HL-60 (cell line): ENCODE measurements around the gene TTC16.
"Not testable (repeated sequence)": the region's sequence is repeated elsewhere in the genome, so short reads cannot be mapped to it uniquely, and the experiment has no call there.

ENCODE experiments used
- DNase-seq, 2 experiments: peaks; one replicate each; pipeline ENCODE4 v3.0.0-alpha.2; 2010 to 2020; ENCODE audit warnings: low read depth in 1 of 2, low spot score in 1 of 2
- H3K27ac ChIP-seq: fragments of 250-450 bp; sonication (Bioruptor Pico); replicated peaks from 2 replicates; pipeline ENCODE4 v1.5.1; 2020; ENCODE audit warnings: mild to moderate bottlenecking, moderate library complexity
- H3K27me3 ChIP-seq: fragments of 250-450 bp; sonication (Bioruptor Pico); 2 replicates; pipeline ENCODE4 v1.5.1; 2021; ENCODE audit warnings: mild to moderate bottlenecking, moderate library complexity; ENCODE audit not compliant: insufficient read depth, poor library complexity, severe bottlenecking
- H3K4me3 ChIP-seq: replicated peaks from 2 replicates; pipeline ENCODE4 v1.5.1; 2011; ENCODE audit warnings: mild to moderate bottlenecking, control low read depth, low read length; ENCODE audit not compliant: insufficient read depth
- GABPA ChIP-seq: IDR thresholded peaks from 2 replicates; pipeline ENCODE4 v1.6.1; 2012; ENCODE audit warnings: low read depth
- POLR2AphosphoS5 ChIP-seq: IDR thresholded peaks from 2 replicates; pipeline ENCODE4 v1.6.1; 2012; ENCODE audit warnings: low read depth
- SPI1 ChIP-seq: IDR thresholded peaks from 2 replicates; pipeline ENCODE4 v1.6.1; 2012; ENCODE audit warnings: low read depth, mild to moderate bottlenecking, borderline replicate concordance
- TF ChIP-seq, protein P1 (sequence below): IDR thresholded peaks from 2 replicates; pipeline ENCODE4 v1.6.1; 2012; ENCODE audit warnings: low read depth; ENCODE audit not compliant: insufficient replicate concordance
- TF ChIP-seq, protein P2 (sequence below): IDR thresholded peaks from one replicate; pipeline ENCODE4 v1.5.1; 2011; ENCODE audit warnings: low read length, control low read depth, inconsistent platforms; ENCODE audit not compliant: insufficient read depth

TTC16 gene

DNA sequence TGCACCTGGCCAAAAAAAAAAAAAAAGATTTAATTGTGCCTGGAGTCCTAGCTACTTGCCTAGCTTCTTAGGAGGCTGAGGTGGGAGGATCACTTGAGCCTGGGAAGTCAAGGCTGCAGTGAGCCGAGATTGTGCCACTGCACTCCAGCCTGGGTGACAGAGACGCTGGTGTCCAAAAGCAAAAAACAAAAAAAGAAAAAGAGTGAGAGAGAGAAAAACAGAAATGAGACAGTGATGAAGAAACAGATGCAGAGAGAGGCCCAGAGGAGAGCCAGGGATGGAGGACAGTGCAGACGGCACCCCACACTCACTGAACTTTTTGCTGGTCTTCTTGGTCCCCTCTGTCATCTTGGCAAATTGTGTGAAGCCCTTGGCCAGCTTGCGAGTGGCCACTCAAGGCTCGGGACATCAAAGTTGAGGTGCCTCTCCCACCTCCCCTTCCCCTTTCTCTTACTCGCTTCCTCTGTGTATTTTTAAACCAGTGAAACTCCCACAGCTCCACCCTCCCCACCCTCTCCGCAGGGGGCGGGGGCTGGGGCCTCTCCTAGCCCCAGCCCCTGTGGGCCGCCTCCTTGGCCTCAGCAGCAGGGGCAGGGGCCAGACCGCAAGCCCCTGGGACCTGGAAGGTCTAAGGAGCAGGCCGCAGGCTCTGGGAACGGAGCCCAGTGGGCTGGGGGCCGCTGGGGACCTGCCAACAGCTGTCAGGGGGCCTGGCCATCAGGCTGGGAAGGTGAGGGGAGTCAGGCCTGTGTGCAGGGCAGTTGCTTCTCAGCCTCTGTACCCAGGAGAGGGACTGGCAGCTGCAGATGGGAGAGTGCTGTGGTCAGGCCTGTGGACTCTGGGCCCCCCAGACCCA is 62.6 kb downstream of the TTC16 start, which contains the start of gene SH2D3C:
SH2D3C (minus strand) TSS at position 387 of the 856 bp plus-strand sequence; CDS start at position 348, 39 bp downstream.
- no peak for TF ChIP-seq GABPA
- TF ChIP-seq SPI1, result peak; percentile 62
- peak in 1 of 2 experiments; percentile 73 for DNase-seq
- Histone ChIP-seq H3K4me3 (peak within 1 kb of the TSS; percentile 80), H3K27me3 (no peaks in the 10 kb centered on the region), H3K27ac (peak within 1 kb of the TSS; percentile 96)

DNA sequence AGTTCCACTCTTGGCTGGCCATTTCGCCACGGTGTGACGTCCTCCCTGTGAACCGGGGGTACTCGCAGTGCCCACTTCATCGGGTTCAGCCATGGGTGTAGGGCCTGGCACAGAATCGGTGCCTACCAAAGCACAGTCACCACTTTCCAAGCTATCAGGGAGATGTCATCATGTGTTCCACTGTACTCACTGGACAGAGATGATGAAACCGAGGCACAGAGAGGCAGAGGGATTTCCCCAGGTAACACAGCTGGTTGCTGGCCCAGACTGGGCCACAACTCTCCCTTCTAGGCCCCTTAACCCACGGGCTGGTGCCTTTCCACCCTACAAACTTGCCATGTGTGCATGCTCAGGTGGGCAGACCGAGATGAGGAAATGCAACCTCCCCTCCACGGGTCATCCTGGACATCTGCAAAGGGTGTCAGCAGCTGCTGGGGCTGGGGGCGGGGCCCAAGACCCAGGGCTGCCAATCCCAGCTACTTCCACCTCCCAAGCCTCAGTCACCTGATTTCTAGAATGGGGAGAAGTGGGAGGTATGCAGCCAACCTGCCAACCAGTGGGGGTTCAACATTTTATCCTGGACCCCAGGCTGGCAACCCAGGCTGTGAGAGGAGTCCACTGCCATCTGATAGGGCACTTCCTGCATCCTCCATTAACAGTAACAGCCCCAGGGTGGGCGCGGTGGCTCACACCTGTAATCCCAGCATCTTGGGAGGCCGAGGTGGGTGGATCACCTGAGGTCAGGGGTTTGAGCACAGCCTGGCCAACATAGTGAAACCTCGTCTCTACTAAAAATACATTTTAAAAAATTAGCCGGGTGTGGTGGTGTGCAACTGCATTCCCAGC is 63.5 kb downstream of the TTC16 start:
- DNase-seq, result peak in 1 of 2 experiments; percentile 73
- Histone ChIP-seq H3K27me3 (no peaks in the 10 kb centered on the region), H3K4me3 (peak overlapping the region; percentile 80), H3K27ac (peak overlapping the region; percentile 96)
- TF ChIP-seq SPI1 (peak; percentile 8; the same call in 1 of the 2 replicates), POLR2AphosphoS5 (peak; percentile 69)
- TF ChIP-seq, protein P1, sequence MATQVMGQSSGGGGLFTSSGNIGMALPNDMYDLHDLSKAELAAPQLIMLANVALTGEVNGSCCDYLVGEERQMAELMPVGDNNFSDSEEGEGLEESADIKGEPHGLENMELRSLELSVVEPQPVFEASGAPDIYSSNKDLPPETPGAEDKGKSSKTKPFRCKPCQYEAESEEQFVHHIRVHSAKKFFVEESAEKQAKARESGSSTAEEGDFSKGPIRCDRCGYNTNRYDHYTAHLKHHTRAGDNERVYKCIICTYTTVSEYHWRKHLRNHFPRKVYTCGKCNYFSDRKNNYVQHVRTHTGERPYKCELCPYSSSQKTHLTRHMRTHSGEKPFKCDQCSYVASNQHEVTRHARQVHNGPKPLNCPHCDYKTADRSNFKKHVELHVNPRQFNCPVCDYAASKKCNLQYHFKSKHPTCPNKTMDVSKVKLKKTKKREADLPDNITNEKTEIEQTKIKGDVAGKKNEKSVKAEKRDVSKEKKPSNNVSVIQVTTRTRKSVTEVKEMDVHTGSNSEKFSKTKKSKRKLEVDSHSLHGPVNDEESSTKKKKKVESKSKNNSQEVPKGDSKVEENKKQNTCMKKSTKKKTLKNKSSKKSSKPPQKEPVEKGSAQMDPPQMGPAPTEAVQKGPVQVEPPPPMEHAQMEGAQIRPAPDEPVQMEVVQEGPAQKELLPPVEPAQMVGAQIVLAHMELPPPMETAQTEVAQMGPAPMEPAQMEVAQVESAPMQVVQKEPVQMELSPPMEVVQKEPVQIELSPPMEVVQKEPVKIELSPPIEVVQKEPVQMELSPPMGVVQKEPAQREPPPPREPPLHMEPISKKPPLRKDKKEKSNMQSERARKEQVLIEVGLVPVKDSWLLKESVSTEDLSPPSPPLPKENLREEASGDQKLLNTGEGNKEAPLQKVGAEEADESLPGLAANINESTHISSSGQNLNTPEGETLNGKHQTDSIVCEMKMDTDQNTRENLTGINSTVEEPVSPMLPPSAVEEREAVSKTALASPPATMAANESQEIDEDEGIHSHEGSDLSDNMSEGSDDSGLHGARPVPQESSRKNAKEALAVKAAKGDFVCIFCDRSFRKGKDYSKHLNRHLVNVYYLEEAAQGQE, result no peak

DNA sequence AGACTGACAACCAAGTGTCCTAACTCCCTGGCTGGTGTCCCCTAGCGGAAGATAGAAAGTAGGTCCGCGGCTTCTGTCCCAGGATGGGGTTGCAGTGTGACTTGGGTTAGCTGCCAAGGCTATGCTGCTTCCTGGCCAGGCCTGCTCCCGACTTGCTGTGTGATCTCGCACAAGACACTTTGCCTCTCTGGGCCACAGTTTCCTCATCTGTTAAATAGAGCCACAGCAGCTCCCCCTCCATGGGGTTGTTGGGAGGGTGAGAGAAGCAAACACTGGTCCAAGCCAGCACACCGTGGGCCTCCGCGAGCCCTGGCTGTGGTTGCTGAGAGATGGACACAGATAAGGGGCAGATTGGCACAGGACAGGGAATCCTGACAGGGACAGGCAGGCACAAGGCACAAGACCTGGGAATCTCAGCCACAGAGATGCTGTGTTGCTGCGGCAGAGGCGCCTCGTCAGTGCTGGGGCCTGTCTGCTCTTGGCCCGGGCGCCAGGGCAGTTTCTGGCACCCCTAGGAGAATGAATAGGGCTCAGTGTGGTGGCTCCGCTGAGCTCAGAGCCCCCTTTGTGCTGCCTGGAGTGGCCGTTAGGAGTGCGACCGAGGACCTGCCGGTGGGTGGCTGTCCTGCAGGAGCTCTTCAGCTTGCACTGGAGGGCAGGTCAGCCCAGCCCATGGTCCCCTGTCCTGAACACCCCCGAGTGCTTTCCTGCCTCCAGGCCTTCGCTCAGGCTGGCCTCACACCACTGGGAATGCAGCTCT is 64.4 kb downstream of the TTC16 start:
- H3K4me3 ChIP-seq, result no peak overlapping the region
- H3K27me3 ChIP-seq, result no peaks in the 10 kb centered on the region
- DNase-seq, result no peak
- TF ChIP-seq GABPA (no peak), POLR2AphosphoS5 (no peak)
- TF ChIP-seq, protein P2, sequence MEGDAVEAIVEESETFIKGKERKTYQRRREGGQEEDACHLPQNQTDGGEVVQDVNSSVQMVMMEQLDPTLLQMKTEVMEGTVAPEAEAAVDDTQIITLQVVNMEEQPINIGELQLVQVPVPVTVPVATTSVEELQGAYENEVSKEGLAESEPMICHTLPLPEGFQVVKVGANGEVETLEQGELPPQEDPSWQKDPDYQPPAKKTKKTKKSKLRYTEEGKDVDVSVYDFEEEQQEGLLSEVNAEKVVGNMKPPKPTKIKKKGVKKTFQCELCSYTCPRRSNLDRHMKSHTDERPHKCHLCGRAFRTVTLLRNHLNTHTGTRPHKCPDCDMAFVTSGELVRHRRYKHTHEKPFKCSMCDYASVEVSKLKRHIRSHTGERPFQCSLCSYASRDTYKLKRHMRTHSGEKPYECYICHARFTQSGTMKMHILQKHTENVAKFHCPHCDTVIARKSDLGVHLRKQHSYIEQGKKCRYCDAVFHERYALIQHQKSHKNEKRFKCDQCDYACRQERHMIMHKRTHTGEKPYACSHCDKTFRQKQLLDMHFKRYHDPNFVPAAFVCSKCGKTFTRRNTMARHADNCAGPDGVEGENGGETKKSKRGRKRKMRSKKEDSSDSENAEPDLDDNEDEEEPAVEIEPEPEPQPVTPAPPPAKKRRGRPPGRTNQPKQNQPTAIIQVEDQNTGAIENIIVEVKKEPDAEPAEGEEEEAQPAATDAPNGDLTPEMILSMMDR, result no peak
- H3K27ac ChIP-seq, result peak overlapping the region; percentile 96

DNA sequence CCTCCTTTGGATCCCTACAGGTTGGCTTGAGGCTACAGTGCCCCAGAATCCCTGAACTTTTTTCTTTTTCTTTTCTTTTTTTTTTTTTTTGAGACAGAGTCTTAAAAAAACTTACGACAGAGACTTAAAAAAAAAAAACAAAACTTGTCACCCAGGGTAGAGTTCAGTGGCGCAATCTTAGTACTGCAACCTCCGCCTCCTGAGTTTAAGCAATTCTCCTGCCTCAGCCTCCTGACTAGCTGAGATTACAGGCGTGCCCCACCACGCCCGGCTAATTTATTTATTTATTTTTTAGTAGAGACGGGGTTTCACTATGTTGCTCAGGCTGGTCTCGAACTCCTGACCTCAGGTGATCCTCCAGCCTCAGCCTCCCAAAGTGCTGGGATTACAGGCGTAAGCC is 65.0 kb downstream of the TTC16 start:
- peak in 1 of 2 experiments; percentile 83 for DNase-seq
- not testable (repeated sequence) for H3K27me3 ChIP-seq, H3K4me3 ChIP-seq
- H3K27ac ChIP-seq, result peak overlapping the region; percentile 96
